ENCODE data around the gene SH3GL3. TPM values are rescaled to one million over a fixed set of nuclear protein-coding genes. Genes with fewer than 3 reads are reported as not detected.

SH3GL3 gene
- total and polyA plus RNA-seq, 8 donors: 0.56 to 3.3 (median 1.4) TPM; not detected in 4

DNA sequence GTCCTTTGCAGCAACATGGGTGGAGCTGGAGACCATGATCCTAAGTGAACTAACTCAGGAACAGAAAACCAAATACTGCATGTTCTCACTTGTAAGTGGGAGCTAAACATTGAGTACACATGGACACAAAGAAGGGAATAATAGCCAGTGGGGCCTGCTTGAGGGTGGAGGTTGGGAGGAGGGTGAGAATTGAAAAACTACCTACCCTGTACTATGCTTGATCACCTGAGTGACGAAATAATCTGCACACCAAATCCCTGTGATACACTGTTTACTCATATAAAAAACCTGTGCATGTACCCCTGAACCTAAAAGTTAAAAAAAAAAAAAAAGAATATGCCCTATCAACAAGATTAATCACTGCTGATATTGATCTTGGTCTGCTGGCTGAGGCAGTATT lies 148.1 kb downstream of the SH3GL3 start:
- TF ChIP-seq EP300 (IDR thresholded peaks at IDR 0.05) (no peak), POLR2AphosphoS5 (IDR thresholded peaks at IDR 0.05) (no peak), POLR2A (IDR thresholded peaks at IDR 0.05) (no peak)
- TF ChIP-seq, protein P1, sequence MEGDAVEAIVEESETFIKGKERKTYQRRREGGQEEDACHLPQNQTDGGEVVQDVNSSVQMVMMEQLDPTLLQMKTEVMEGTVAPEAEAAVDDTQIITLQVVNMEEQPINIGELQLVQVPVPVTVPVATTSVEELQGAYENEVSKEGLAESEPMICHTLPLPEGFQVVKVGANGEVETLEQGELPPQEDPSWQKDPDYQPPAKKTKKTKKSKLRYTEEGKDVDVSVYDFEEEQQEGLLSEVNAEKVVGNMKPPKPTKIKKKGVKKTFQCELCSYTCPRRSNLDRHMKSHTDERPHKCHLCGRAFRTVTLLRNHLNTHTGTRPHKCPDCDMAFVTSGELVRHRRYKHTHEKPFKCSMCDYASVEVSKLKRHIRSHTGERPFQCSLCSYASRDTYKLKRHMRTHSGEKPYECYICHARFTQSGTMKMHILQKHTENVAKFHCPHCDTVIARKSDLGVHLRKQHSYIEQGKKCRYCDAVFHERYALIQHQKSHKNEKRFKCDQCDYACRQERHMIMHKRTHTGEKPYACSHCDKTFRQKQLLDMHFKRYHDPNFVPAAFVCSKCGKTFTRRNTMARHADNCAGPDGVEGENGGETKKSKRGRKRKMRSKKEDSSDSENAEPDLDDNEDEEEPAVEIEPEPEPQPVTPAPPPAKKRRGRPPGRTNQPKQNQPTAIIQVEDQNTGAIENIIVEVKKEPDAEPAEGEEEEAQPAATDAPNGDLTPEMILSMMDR (IDR thresholded peaks at IDR 0.05): no peak
- Histone ChIP-seq H3K9me3 (peaks cover 0 to 2% (median 0%) of the 10 kb centered on the region in 4 donors), H3K4me1 (no peaks in the 10 kb centered on the region), H3K27ac (no peak overlapping the region), H3K36me3 (no peaks in the 10 kb centered on the region), H3K4me3 (no peak overlapping the region), H3K27me3 (no peaks in the 10 kb centered on the region)
- whole genome bisulfite sequencing, 5 donors: 56 to 73% (median 61%) methylated on average over 1 of the region's 1 CpG
- intact Hi-C loops (cut with DNase I; ENCODE audit: low total_unique reads): no loop called here
- no peak for DNase-seq

DNA sequence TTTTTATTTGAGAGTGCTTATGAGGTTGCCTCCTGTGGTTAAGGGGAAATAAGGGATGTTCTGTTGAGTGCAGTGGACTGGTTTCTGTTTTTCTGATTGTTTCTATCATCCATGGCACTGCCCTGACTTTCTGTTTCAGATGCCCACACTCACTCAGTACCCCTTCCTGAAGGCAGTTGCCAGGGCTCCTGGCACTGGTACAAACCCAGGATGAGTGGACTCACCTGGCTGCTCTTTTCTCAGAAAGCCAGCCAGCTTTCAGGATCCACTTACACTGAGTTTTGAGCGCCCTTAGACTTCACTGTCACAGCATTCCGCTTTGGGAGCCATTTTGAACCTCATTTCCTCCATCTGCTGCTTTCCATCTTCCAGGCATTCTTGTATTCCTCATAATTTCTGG lies 150.9 kb downstream of the SH3GL3 start:
- WGBS, 5 donors: 72 to 89% (median 85%) methylated on average over 2 of the region's 2 CpGs
- H3K4me1 ChIP-seq: no peaks in the 10 kb centered on the region
- H3K9me3 ChIP-seq: peaks cover 0 to 12% (median 0%) of the 10 kb centered on the region in 4 donors
- no peak for TF ChIP-seq EP300 (IDR thresholded peaks at IDR 0.05)
- no peak for TF ChIP-seq POLR2AphosphoS5 (IDR thresholded peaks at IDR 0.05)
- no peak for TF ChIP-seq POLR2A (IDR thresholded peaks at IDR 0.05)
- TF ChIP-seq, protein P1 (IDR thresholded peaks at IDR 0.05): no peak
- no peak overlapping the region for H3K4me3 ChIP-seq
- intact Hi-C loops (cut with DNase I; ENCODE audit: low total_unique reads): no loop called here
- H3K36me3 ChIP-seq: no peaks in the 10 kb centered on the region
- no peak for DNase-seq
- H3K27me3 ChIP-seq: no peaks in the 10 kb centered on the region
- H3K27ac ChIP-seq: no peak overlapping the region

DNA sequence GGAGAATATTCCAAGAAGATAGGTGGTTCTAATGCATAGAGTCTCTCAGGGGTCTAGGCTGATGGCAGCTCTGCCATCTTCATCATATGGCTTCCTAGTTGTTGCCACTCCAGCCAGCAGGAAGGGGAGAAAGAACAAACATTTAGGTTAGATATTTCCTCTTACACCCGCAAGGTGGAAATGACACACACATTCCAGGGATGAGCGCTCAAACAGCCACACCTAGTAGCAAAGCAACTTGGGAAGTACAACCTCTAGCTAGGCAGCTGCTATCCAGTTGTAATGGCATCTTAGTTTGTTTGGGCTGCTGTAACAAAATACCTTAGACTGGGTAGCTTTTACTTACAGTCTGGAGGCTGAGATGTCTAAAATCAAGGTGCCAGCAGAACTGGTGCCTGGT lies 154.9 kb downstream of the SH3GL3 start:
- no peak for DNase-seq
- no peak overlapping the region for H3K4me3 ChIP-seq
- peaks cover 0 to 12% (median 0%) of the 10 kb centered on the region in 4 donors for H3K9me3 ChIP-seq
- WGBS, 5 donors: 75 to 94% (median 81%) methylated on average over 2 of the region's 2 CpGs
- no peaks in the 10 kb centered on the region for H3K27me3 ChIP-seq
- intact Hi-C loops (cut with DNase I; ENCODE audit: low total_unique reads): no loop called here
- no peak overlapping the region for H3K27ac ChIP-seq
- no peaks in the 10 kb centered on the region for H3K36me3 ChIP-seq
- TF ChIP-seq POLR2AphosphoS5 (IDR thresholded peaks at IDR 0.05) (no peak), POLR2A (IDR thresholded peaks at IDR 0.05) (no peak), EP300 (IDR thresholded peaks at IDR 0.05) (no peak)
- TF ChIP-seq, protein P1 (IDR thresholded peaks at IDR 0.05): no peak
- peaks cover 0 to 5% (median 0%) of the 10 kb centered on the region in 4 donors for H3K4me1 ChIP-seq

DNA sequence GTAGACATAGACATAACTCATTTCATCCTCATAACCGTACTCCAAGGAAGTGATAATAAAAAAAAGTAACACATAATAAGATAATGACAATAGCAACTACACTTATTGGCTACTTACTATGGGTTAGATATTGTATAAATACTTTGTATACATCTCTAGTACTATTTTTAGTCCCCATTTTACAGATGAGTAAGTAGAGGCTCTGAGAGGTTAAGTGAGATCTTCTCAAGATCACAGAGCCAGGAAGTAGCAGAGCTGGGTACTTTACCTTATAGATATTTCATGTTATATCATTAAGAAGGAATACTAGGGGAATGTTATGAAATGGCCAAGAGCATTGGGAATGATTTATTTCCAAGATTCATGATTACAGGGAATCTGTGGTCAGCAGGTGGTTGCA lies 157.4 kb downstream of the SH3GL3 start:
- Histone ChIP-seq H3K4me3 (no peak overlapping the region), H3K27ac (peak overlapping the region in 1 of 5 donors; percentile 16), H3K27me3 (no peaks in the 10 kb centered on the region), H3K4me1 (peaks cover 0 to 5% (median 0%) of the 10 kb centered on the region in 4 donors), H3K9me3 (peaks cover 0 to 12% (median 0%) of the 10 kb centered on the region in 4 donors), H3K36me3 (no peaks in the 10 kb centered on the region)
- 83 to 95% (median 88%) methylated on average over 1 of the region's 1 CpG for WGBS, 5 donors
- TF ChIP-seq EP300 (IDR thresholded peaks at IDR 0.05): no peak
- TF ChIP-seq POLR2A (IDR thresholded peaks at IDR 0.05): no peak
- TF ChIP-seq POLR2AphosphoS5 (IDR thresholded peaks at IDR 0.05): no peak
- TF ChIP-seq, protein P1 (IDR thresholded peaks at IDR 0.05): no peak
- no peak for DNase-seq
- intact Hi-C loops (cut with DNase I; ENCODE audit: low total_unique reads): no loop called here
